Measurements from ENCODE around the gene CHMP5. TPM values are rescaled to one million over a fixed set of nuclear protein-coding genes. Genes with fewer than 3 reads are reported as not detected.

Gene CHMP5
- total RNA-seq, 1 experiment from 2014 or later = 47.6 TPM

DNA sequence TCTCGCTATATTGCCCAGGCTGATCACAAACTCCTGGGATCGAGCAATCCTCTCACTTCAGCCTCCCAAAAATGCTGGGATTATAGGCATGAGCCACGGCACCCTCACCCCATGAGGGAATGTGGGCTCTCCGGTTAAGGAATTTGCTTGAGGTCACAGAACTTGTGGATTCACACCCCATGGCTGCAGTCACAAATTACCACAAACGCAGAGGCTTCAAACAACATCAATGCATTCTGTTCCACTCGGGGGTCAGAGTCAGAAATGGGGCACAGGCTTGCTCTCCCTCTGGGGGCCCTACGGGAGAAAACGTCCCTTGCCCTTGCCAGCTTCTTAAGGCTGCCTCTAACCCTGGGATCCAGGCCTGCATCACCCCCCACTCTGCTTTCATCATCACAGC, 37.1 kb upstream of the CHMP5 start:
- H3K9ac ChIP-seq (ENCODE audit: extremely low read depth, insufficient read length, low read length) = no peak overlapping the region
- H3K23me2 ChIP-seq (ENCODE audit: insufficient read length, low read depth, low read length, poor library complexity, severe bottlenecking) = no peaks in the 10 kb centered on the region
- H2BK12ac ChIP-seq (ENCODE audit: insufficient read length, low read depth, low read length) = no peak overlapping the region
- no peaks in the 10 kb centered on the region for H3K9me3 ChIP-seq (ENCODE audit: control insufficient read depth, low read depth, low read length)
- H3K4ac ChIP-seq (ENCODE audit: low read depth, low read length) = no peak overlapping the region
- no peak overlapping the region for H3K27ac ChIP-seq (ENCODE audit: insufficient read length, low read depth, low read length)
- no peak overlapping the region for H2BK15ac ChIP-seq (ENCODE audit: low read depth, low read length)
- H3K27me3 ChIP-seq (ENCODE audit: insufficient read depth, low read length) = no peaks in the 10 kb centered on the region
- H3K79me1 ChIP-seq (ENCODE audit: insufficient read depth, low read depth, low read length, poor library complexity, severe bottlenecking) = no peaks in the 10 kb centered on the region
- no peak overlapping the region for H2AFZ ChIP-seq (ENCODE audit: low read length)
- TF ChIP-seq, protein P1, sequence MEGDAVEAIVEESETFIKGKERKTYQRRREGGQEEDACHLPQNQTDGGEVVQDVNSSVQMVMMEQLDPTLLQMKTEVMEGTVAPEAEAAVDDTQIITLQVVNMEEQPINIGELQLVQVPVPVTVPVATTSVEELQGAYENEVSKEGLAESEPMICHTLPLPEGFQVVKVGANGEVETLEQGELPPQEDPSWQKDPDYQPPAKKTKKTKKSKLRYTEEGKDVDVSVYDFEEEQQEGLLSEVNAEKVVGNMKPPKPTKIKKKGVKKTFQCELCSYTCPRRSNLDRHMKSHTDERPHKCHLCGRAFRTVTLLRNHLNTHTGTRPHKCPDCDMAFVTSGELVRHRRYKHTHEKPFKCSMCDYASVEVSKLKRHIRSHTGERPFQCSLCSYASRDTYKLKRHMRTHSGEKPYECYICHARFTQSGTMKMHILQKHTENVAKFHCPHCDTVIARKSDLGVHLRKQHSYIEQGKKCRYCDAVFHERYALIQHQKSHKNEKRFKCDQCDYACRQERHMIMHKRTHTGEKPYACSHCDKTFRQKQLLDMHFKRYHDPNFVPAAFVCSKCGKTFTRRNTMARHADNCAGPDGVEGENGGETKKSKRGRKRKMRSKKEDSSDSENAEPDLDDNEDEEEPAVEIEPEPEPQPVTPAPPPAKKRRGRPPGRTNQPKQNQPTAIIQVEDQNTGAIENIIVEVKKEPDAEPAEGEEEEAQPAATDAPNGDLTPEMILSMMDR (conservative IDR thresholded peaks at IDR 0.05) = no peak
- H3K9me3 Mint-ChIP-seq = no peaks in the 10 kb centered on the region
- no peaks in the 10 kb centered on the region for H3K4me1 ChIP-seq (ENCODE audit: insufficient read depth, low read length)
- H3K56ac ChIP-seq (ENCODE audit: insufficient read length, low read depth, low read length) = no peak overlapping the region
- no CpG with 5 or more reads among the region's 8 CpGs for WGBS (ENCODE audit: extremely low coverage, insufficient read length, low lambda C conversion rate)
- H3K14ac ChIP-seq (ENCODE audit: insufficient read depth, low read length) = no peak overlapping the region
- no peaks in the 10 kb centered on the region for H3K36me3 Mint-ChIP-seq (ENCODE audit: insufficient read depth in 1 of 3, low read depth in 3 of 3)
- H4K91ac ChIP-seq (ENCODE audit: insufficient read length, low read depth, low read length) = no peak overlapping the region
- H3K18ac ChIP-seq (ENCODE audit: insufficient read length, low read depth, low read length) = no peak overlapping the region
- no peak for DNase-seq
- peaks cover 0 to 12% of the 10 kb centered on the region in 2 experiments; a peak in 3 of 4 replicates for H3K4me1 Mint-ChIP-seq
- H3K27ac Mint-ChIP-seq = no peak overlapping the region; a peak in 1 of 7 replicates
- H4K8ac ChIP-seq (replicated peaks; ENCODE audit: insufficient read length, low read depth, low read length) = no peak overlapping the region
- no peak overlapping the region for H3K4me2 ChIP-seq (ENCODE audit: insufficient read depth, insufficient read length, low read length)
- no peak overlapping the region for H2BK5ac ChIP-seq (ENCODE audit: insufficient read length, low read length)
- H2BK120ac ChIP-seq (ENCODE audit: low read depth, low read length, poor library complexity, severe bottlenecking) = no peak overlapping the region
- peaks cover 7% of the 10 kb centered on the region for H3K27me3 Mint-ChIP-seq (ENCODE audit: low read depth)
- H3K4me3 Mint-ChIP-seq = no peak overlapping the region
- H3K23ac ChIP-seq (ENCODE audit: insufficient read length, low read depth, low read length) = no peak overlapping the region
- no peaks in the 10 kb centered on the region for H3K79me2 ChIP-seq (ENCODE audit: insufficient read depth, low read length)
- no peak overlapping the region for H2AK5ac ChIP-seq (ENCODE audit: insufficient read length, low read length)
- H4K20me1 ChIP-seq (ENCODE audit: control insufficient read depth, insufficient read depth, insufficient read length) = no peaks in the 10 kb centered on the region
- no peak overlapping the region for H2BK20ac ChIP-seq (ENCODE audit: low read depth, low read length, poor library complexity, severe bottlenecking)
- H3T11ph ChIP-seq (ENCODE audit: low read length) = no peak overlapping the region
- H4K5ac ChIP-seq (ENCODE audit: insufficient read length, low read depth, low read length) = no peak overlapping the region

Data from H9 (cell line).